ENCODE results near the gene TRPM5.

Gene TRPM5

DNA sequence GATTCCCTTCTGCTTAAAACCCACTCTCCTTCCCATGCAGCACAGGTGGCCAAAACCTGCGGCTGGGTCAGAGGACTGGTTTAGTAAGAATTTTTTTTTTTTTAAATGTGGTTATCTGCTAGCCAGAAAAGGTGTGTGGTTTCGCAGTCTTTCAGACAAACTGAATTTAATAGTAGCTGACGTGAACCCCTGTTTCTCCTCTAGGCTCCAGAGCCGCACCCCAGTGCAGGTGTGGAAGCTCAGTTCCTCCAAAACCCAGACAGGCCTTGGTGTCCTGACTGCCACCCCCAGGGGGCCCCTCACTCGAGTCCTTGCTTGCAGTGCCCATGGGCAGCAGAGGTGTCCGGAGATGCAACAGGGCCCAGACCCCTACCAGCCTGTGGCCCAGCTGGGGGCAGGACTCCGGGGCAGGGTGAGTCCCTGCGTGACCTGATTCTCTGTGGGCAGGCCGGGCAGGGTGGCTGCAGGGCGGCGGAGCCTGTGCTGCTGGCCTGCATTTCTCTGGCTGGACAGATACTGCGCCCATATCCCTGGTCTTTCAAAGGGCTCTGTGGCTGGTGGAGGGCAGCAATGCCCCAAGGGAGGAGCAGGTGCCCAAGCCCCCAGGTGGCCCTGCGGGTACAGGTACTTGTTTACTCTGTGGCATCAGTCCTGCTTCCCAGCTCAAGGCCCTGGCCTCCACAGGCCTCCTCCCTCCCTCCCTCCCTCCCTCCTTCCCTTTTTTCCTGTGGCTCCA, 15.7 kb upstream of the TRPM5 start:
- Histone ChIP-seq H2AFZ (ENCODE audit: low read depth, low read length, severe bottlenecking) (no peak overlapping the region), H3K36me3 (ENCODE audit: low read length) (no peaks in the 10 kb centered on the region), H3K79me2 (ENCODE audit: insufficient read depth, low read length) (no peaks in the 10 kb centered on the region), H3K27ac (ENCODE audit: low read depth, low read length) (peak overlapping the region; percentile 95), H3K9me3 (ENCODE audit: insufficient read depth, low read length) (no peaks in the 10 kb centered on the region), H3K27me3 (ENCODE audit: low read length) (no peaks in the 10 kb centered on the region), H3K9ac (ENCODE audit: low read length) (peak overlapping the region; percentile 48), H3K4me3 (ENCODE audit: insufficient read depth, low read length, poor library complexity, severe bottlenecking) (no peak overlapping the region), H3F3A (ENCODE audit: insufficient read depth) (peaks cover 41% of the 10 kb centered on the region), H3K9me2 (replicated peaks; ENCODE audit: insufficient read depth, low read length) (no peaks in the 10 kb centered on the region), H3K4me2 (ENCODE audit: low read depth, low read length, poor library complexity, severe bottlenecking) (peak overlapping the region; percentile 55), H4K20me1 (ENCODE audit: low read depth, low read length) (no peaks in the 10 kb centered on the region)
- TF ChIP-seq EZH2phosphoT487 (conservative IDR thresholded peaks at IDR 0.05; ENCODE audit: low read length): no peak
- TF ChIP-seq, protein P1, sequence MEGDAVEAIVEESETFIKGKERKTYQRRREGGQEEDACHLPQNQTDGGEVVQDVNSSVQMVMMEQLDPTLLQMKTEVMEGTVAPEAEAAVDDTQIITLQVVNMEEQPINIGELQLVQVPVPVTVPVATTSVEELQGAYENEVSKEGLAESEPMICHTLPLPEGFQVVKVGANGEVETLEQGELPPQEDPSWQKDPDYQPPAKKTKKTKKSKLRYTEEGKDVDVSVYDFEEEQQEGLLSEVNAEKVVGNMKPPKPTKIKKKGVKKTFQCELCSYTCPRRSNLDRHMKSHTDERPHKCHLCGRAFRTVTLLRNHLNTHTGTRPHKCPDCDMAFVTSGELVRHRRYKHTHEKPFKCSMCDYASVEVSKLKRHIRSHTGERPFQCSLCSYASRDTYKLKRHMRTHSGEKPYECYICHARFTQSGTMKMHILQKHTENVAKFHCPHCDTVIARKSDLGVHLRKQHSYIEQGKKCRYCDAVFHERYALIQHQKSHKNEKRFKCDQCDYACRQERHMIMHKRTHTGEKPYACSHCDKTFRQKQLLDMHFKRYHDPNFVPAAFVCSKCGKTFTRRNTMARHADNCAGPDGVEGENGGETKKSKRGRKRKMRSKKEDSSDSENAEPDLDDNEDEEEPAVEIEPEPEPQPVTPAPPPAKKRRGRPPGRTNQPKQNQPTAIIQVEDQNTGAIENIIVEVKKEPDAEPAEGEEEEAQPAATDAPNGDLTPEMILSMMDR (IDR thresholded peaks at IDR 0.05; ENCODE audit: insufficient read depth, low read length, poor library complexity, severe bottlenecking): peak; percentile 40

- peak overlapping the region; percentile 95 for H3K27ac ChIP-seq (ENCODE audit: low read depth, low read length)
- no peaks in the 10 kb centered on the region for H3K79me2 ChIP-seq (ENCODE audit: insufficient read depth, low read length)
- no peaks in the 10 kb centered on the region for H4K20me1 ChIP-seq (ENCODE audit: low read depth, low read length)
- no peaks in the 10 kb centered on the region for H3K27me3 ChIP-seq (ENCODE audit: low read length)
- TF ChIP-seq EZH2phosphoT487 (conservative IDR thresholded peaks at IDR 0.05; ENCODE audit: low read length): no peak
- TF ChIP-seq, protein P1 (IDR thresholded peaks at IDR 0.05; ENCODE audit: insufficient read depth, low read length, poor library complexity, severe bottlenecking): no peak
- H2AFZ ChIP-seq (ENCODE audit: low read depth, low read length, severe bottlenecking): no peak overlapping the region
- no peaks in the 10 kb centered on the region for H3K9me2 ChIP-seq (replicated peaks; ENCODE audit: insufficient read depth, low read length)
- peak overlapping the region; percentile 42 for H3K9ac ChIP-seq (ENCODE audit: low read length)
- peak overlapping the region; percentile 55 for H3K4me2 ChIP-seq (ENCODE audit: low read depth, low read length, poor library complexity, severe bottlenecking)
- H3K4me3 ChIP-seq (ENCODE audit: insufficient read depth, low read length, poor library complexity, severe bottlenecking): no peak overlapping the region
- H3F3A ChIP-seq (ENCODE audit: insufficient read depth): peaks cover 41% of the 10 kb centered on the region
- H3K9me3 ChIP-seq (ENCODE audit: insufficient read depth, low read length): no peaks in the 10 kb centered on the region
- H3K36me3 ChIP-seq (ENCODE audit: low read length): no peaks in the 10 kb centered on the region
These were observed 14.9 kb upstream of the TRPM5 start for GRCh38 chr11:2459016-2459725.

GRCh38 chr11:2458321-2458720, 14.0 kb upstream of the TRPM5 start:
- H4K20me1 ChIP-seq (ENCODE audit: low read depth, low read length): no peaks in the 10 kb centered on the region
- H2AFZ ChIP-seq (ENCODE audit: low read depth, low read length, severe bottlenecking): no peak overlapping the region
- no peak overlapping the region for H3K9ac ChIP-seq (ENCODE audit: low read length)
- H3F3A ChIP-seq (ENCODE audit: insufficient read depth): peaks cover 41% of the 10 kb centered on the region
- TF ChIP-seq, protein P1 (IDR thresholded peaks at IDR 0.05; ENCODE audit: insufficient read depth, low read length, poor library complexity, severe bottlenecking): no peak
- TF ChIP-seq EZH2phosphoT487 (conservative IDR thresholded peaks at IDR 0.05; ENCODE audit: low read length): no peak
- no peaks in the 10 kb centered on the region for H3K9me3 ChIP-seq (ENCODE audit: insufficient read depth, low read length)
- H3K27ac ChIP-seq (ENCODE audit: low read depth, low read length): no peak overlapping the region
- H3K4me2 ChIP-seq (ENCODE audit: low read depth, low read length, poor library complexity, severe bottlenecking): no peak overlapping the region
- H3K36me3 ChIP-seq (ENCODE audit: low read length): no peaks in the 10 kb centered on the region
- no peaks in the 10 kb centered on the region for H3K27me3 ChIP-seq (ENCODE audit: low read length)
- H3K79me2 ChIP-seq (ENCODE audit: insufficient read depth, low read length): no peaks in the 10 kb centered on the region
- no peak overlapping the region for H3K4me3 ChIP-seq (ENCODE audit: insufficient read depth, low read length, poor library complexity, severe bottlenecking)
- H3K9me2 ChIP-seq (replicated peaks; ENCODE audit: insufficient read depth, low read length): no peaks in the 10 kb centered on the region

Data from SU-DHL-6 (cell line).